ENCODE results near the gene TNFRSF18. TPM values are rescaled to one million over a fixed set of nuclear protein-coding genes. Genes with fewer than 3 reads are reported as not detected.

TNFRSF18 gene
- total and polyA plus RNA-seq, 2 experiments from 2014 or later, result 1.1 to 1.5 TPM

- no peak for TF ChIP-seq JUNB (IDR thresholded peaks at IDR 0.05; ENCODE audit: unreplicated experiment)
- TF ChIP-seq, protein P1, sequence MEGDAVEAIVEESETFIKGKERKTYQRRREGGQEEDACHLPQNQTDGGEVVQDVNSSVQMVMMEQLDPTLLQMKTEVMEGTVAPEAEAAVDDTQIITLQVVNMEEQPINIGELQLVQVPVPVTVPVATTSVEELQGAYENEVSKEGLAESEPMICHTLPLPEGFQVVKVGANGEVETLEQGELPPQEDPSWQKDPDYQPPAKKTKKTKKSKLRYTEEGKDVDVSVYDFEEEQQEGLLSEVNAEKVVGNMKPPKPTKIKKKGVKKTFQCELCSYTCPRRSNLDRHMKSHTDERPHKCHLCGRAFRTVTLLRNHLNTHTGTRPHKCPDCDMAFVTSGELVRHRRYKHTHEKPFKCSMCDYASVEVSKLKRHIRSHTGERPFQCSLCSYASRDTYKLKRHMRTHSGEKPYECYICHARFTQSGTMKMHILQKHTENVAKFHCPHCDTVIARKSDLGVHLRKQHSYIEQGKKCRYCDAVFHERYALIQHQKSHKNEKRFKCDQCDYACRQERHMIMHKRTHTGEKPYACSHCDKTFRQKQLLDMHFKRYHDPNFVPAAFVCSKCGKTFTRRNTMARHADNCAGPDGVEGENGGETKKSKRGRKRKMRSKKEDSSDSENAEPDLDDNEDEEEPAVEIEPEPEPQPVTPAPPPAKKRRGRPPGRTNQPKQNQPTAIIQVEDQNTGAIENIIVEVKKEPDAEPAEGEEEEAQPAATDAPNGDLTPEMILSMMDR (conservative IDR thresholded peaks at IDR 0.05; ENCODE audit: low read depth in 2 of 2), result no peak
- TF ChIP-seq POLR2AphosphoS5 (IDR thresholded peaks at IDR 0.05; ENCODE audit: low read depth), result no peak
- TF ChIP-seq ZNF331 (CRISPR knock-in tag; IDR thresholded peaks at IDR 0.05; ENCODE audit: low read depth), result no peak
- no peak for TF ChIP-seq REST (IDR thresholded peaks at IDR 0.05; ENCODE audit: unreplicated experiment)
- TF ChIP-seq ZNF114 (CRISPR knock-in tag; IDR thresholded peaks at IDR 0.05), result no peak
These were observed 18.5 kb downstream of the TNFRSF18 start (continued) for GRCh38 chr1:1187938-1188337.

- no peak overlapping the region for H2AFZ ChIP-seq
- Mint-ChIP-seq H3K4me1 (no peaks in the 10 kb centered on the region), H3K27me3 (ENCODE audit: insufficient read depth, low read depth, poor library complexity) (peaks cover 5% of the 10 kb centered on the region), H3K9me3 (peaks cover 4% of the 10 kb centered on the region), H3K36me3 (ENCODE audit: low read depth) (no peaks in the 10 kb centered on the region), H3K4me3 (no peak overlapping the region; the same call in 2 of the 3 replicates), H3K27ac (no peak overlapping the region)
- no peaks in the 10 kb centered on the region for H3F3A ChIP-seq (replicated peaks; ENCODE audit: low read depth)
- H3K4me1 ChIP-seq (ENCODE audit: insufficient read depth), result no peaks in the 10 kb centered on the region
- H4K20me1 ChIP-seq (replicated peaks; ENCODE audit: insufficient read depth), result no peaks in the 10 kb centered on the region
- H3K4me2 ChIP-seq, result no peak overlapping the region
- no peaks in the 10 kb centered on the region for H3K79me2 ChIP-seq (replicated peaks; ENCODE audit: insufficient read depth)
- ATAC-seq (no peak), DNase-seq (ENCODE audit: low spot score) (peak; percentile 1)
- no peaks in the 10 kb centered on the region for H3K36me3 ChIP-seq (ENCODE audit: insufficient read depth)
- H3K9me2 ChIP-seq (ENCODE audit: insufficient read depth), result no peaks in the 10 kb centered on the region
- no peak overlapping the region for H3K4me3 ChIP-seq
- H3K27me3 ChIP-seq (ENCODE audit: insufficient read depth), result no peaks in the 10 kb centered on the region
- no peak overlapping the region for H3K27ac ChIP-seq (ENCODE audit: low read depth)
- TF ChIP-seq ZNF462 (CRISPR knock-in tag; IDR thresholded peaks at IDR 0.05) (no peak), EZH2phosphoT487 (IDR thresholded peaks at IDR 0.05; ENCODE audit: unreplicated experiment) (no peak), JUNB (IDR thresholded peaks at IDR 0.05; ENCODE audit: unreplicated experiment) (no peak), NANOG (IDR thresholded peaks at IDR 0.05; ENCODE audit: borderline replicate concordance) (no peak), CREB1 (CRISPR knock-in tag; IDR thresholded peaks at IDR 0.05; ENCODE audit: low read depth) (no peak), ETS1 (IDR thresholded peaks at IDR 0.05) (no peak), POLR2AphosphoS5 (IDR thresholded peaks at IDR 0.05; ENCODE audit: low read depth) (no peak), ZNF331 (CRISPR knock-in tag; IDR thresholded peaks at IDR 0.05; ENCODE audit: low read depth) (no peak), ZNF114 (CRISPR knock-in tag; IDR thresholded peaks at IDR 0.05) (no peak)
These were observed 21.2 kb downstream of the TNFRSF18 start for GRCh38 chr1:1185101-1185765.
